Adrenal gland (tissue), 12 donors: Measurements from ENCODE around the gene RANBP3L. TPM values are rescaled to one million over a fixed set of nuclear protein-coding genes. Genes with fewer than 3 reads are reported as not detected.

Source experiments
- DNase-seq, 7 donors: peaks; one replicate each; pipeline ENCODE4 v3.0.0-alpha.2; 2019 to 2020
- H3K27ac ChIP-seq, 5 donors: fragments of 200-600 bp; sonication (generic) in 4 of 5; 1 replicate in 3 of 5; 2 replicates in 2 of 5; pipeline versions ENCODE4 v1.5.1 to v1.8.0; 2016 to 2020; ENCODE audit warnings: mild to moderate bottlenecking in 1 of 5
- H3K27me3 ChIP-seq: fragments of 200-600 bp; 2 replicates; pipeline ENCODE4 v1.8.0; 2021
- H3K36me3 ChIP-seq, 2 donors: fragments of 200-600 bp; replicated peaks in 1 of 2; 1 replicate in 1 of 2; 2 replicates in 1 of 2; pipeline versions ENCODE4 v1.5.1 to v1.8.0; 2018 to 2022
- H3K4me1 ChIP-seq, 2 donors: fragments of 200-600 bp; replicated peaks in 1 of 2; 1 replicate in 1 of 2; 2 replicates in 1 of 2; pipeline versions ENCODE4 v1.5.1 to v1.8.0; 2018 to 2021
- H3K4me3 ChIP-seq, 4 donors: fragments of 200-600 bp; sonication (generic) in 3 of 4; one replicate each; pipeline ENCODE4 v1.5.1; 2016 to 2018
- H3K9me3 ChIP-seq, 3 donors: fragments of 200-600 bp; sonication (generic) in 1 of 3; replicated peaks in 1 of 3; 1 replicate in 2 of 3; 2 replicates in 1 of 3; pipeline versions ENCODE4 v1.5.1 to v1.8.0; 2016 to 2021
- POLR2A ChIP-seq, 2 donors: fragments of 450-650 bp; IDR thresholded peaks; one replicate each; pipeline ENCODE4 v1.6.1; 2017; ENCODE audit warnings: antibody characterized with exemption in 2 of 2, mild to moderate bottlenecking in 2 of 2, moderate library complexity in 1 of 2
- WGBS, 4 donors: extraction: QIAGEN DNeasy Blood & Tissue Kit in 2 of 4; methylation state at CpG; one replicate each; pipeline versions ENCODE4 v1.1.5 to v1.1.7; 2013 to 2017; 5-methylcytosine and 5-hydroxymethylcytosine counted together
- intact Hi-C, 2 donors: fragments of 100-400 bp; cut with DNase I; formaldehyde crosslinking; loops; one replicate each; pipeline versions ENCODE4 v1.14.1 to v1.15.0; 2022 to 2023
- polyA plus RNA-seq, 3 donors: library from polyadenylated mRNA; stranded (reverse); fragments of 200-250 nt in 2 of 3; fragments of 350-450 nt in 1 of 3; fragmentation: Illumina TruSeq in 1 of 3; extraction: RNeasy Lipid Tissue Mini Kit (QIAGEN cat#74804) in 1 of 3; gene quantifications; one replicate each; pipeline ENCODE4 v1.2.3, GENCODE V29; 2013 to 2014
- total RNA-seq, 9 donors: library from RNA; depleted of rRNA in 4 of 9; stranded (reverse); fragments of >200 nt in 4 of 9; fragments of 120-200 nt in 1 of 9; fragmentation: NEBNext Ultra II Directional in 1 of 9; extraction: Animal tissue kit (Norgen Biotek cat#: 25700) in 1 of 9; gene quantifications; one replicate each; pipeline versions ENCODE4 v1.1.0 to v1.2.4, GENCODE V29; 2013 to 2023
- TF ChIP-seq, protein P1 (sequence below), 6 experiments: fragments of 450-650 bp in 4 of 6; fragments of 200-600 bp in 2 of 6; sonication (generic) in 1 of 6; IDR thresholded peaks; 1 replicate in 5 of 6; 2 replicates in 1 of 6; pipeline versions ENCODE4 v1.5.1 to v1.8.0; 2016 to 2021; ENCODE audit warnings: antibody characterized with exemption in 6 of 6, mild to moderate bottlenecking in 2 of 6, moderate library complexity in 1 of 6
- donor health status: healthy with polysubstance abuse.
- donor health status: Bipolar disorder and iron deficiency.
- donor health status: DM: yes; HTN: yes; CAD: no.
- donor health status: DM: no; HTN: no; CAD: no.
- donor health status: DM: no; HTN: no; CAD: no.
- donor health status: DM: yes; HTN: yes; CAD: no.

Gene RANBP3L
- total and polyA plus RNA-seq, 12 donors, result 0.30 to 21.6 (median 1.6) TPM

DNA sequence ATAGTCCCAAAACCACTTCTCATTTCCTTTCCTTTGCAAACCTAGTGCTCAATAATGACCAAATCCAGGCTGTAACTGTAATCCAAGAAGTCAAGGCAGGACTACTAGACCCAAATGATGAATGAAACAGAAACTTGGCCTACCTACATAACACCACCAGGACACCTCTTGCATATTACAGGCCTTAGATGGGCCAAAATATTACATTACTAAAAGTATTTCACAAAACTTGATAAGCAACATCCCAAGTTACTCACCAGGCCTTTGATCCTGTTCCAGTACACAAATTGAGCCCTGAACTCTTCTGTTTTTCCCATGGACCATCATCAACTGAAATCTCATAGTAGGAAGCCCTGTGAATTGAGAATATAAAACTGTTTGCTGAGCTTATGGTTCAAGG lies 94.8 kb downstream of the RANBP3L start:
- intact Hi-C loops, result no loop called here
- TF ChIP-seq, protein P1, sequence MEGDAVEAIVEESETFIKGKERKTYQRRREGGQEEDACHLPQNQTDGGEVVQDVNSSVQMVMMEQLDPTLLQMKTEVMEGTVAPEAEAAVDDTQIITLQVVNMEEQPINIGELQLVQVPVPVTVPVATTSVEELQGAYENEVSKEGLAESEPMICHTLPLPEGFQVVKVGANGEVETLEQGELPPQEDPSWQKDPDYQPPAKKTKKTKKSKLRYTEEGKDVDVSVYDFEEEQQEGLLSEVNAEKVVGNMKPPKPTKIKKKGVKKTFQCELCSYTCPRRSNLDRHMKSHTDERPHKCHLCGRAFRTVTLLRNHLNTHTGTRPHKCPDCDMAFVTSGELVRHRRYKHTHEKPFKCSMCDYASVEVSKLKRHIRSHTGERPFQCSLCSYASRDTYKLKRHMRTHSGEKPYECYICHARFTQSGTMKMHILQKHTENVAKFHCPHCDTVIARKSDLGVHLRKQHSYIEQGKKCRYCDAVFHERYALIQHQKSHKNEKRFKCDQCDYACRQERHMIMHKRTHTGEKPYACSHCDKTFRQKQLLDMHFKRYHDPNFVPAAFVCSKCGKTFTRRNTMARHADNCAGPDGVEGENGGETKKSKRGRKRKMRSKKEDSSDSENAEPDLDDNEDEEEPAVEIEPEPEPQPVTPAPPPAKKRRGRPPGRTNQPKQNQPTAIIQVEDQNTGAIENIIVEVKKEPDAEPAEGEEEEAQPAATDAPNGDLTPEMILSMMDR (IDR thresholded peaks at IDR 0.05), result peak in 1 of 6 experiments; percentile 4
- TF ChIP-seq POLR2A (IDR thresholded peaks at IDR 0.05), result no peak
- Histone ChIP-seq H3K36me3 (peaks cover 0 to 6% of the 10 kb centered on the region in 2 donors), H3K4me1 (peaks cover 0 to 7% of the 10 kb centered on the region in 2 donors), H3K4me3 (no peak overlapping the region), H3K9me3 (no peaks in the 10 kb centered on the region), H3K27me3 (no peaks in the 10 kb centered on the region), H3K27ac (no peak overlapping the region)
- DNase-seq, result peak in 3 of 7 donors; percentile 7 to 24 (median 8)

DNA sequence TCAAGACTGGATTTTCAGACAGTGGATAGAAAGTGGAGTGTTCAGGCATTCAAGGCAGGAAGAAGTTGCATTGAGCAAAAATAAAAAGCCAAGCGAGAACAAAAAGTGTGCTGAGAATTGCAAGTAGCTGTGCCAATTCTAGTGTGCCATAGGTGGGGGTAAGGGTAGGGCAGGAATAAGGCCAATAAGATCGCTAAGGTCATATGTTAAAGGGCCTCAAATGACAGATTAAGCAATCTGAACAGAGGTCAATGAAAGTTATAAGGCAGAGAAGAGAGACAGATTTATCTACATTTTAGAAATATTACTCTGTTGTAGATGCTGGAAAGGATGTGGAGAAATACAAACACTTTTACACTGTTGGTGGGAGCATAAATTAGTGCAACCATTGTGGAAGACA lies 96.4 kb downstream of the RANBP3L start:
- Histone ChIP-seq H3K27ac (no peak overlapping the region), H3K4me1 (peaks cover 0 to 7% of the 10 kb centered on the region in 2 donors), H3K36me3 (peaks cover 0 to 6% of the 10 kb centered on the region in 2 donors), H3K4me3 (no peak overlapping the region), H3K9me3 (no peaks in the 10 kb centered on the region), H3K27me3 (no peaks in the 10 kb centered on the region)
- no peak for DNase-seq
- 64 to 89% (median 83%) methylated on average over 2 of the region's 2 CpGs for WGBS, 4 donors
- intact Hi-C loops, result no loop called here
- TF ChIP-seq POLR2A (IDR thresholded peaks at IDR 0.05), result no peak
- TF ChIP-seq, protein P1 (IDR thresholded peaks at IDR 0.05), result no peak

DNA sequence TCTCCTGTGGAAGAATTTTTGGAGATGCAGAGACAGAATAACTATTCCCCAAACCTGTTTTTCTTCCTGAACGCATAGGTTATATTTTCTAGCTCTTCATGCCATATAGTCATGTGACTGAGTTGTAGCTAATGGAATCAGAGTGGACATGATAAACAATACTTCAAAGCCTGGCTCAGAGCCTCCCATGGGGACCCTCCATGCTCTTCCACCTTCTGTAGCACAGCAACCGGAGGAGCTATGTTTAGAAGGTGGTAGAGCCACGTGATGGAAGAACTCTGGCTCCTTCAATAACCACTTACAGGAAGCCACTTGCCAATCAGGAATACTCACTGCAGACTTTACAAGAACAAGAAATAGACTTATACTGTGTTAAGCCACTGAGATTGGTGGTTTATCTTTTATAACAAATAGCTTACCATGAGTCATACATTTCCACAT lies 99.2 kb downstream of the RANBP3L start:
- WGBS, 4 donors, result 77 to 90% (median 83%) methylated on average over 3 of the region's 3 CpGs
- intact Hi-C loops, result no loop called here
- Histone ChIP-seq H3K4me1 (peaks cover 0 to 7% of the 10 kb centered on the region in 2 donors), H3K9me3 (no peaks in the 10 kb centered on the region), H3K27ac (peak overlapping the region in 1 of 5 donors; percentile 11), H3K4me3 (no peak overlapping the region), H3K36me3 (peaks cover 0 to 12% of the 10 kb centered on the region in 2 donors), H3K27me3 (no peaks in the 10 kb centered on the region)
- TF ChIP-seq, protein P1 (IDR thresholded peaks at IDR 0.05), result no peak
- no peak for TF ChIP-seq POLR2A (IDR thresholded peaks at IDR 0.05)
- no peak for DNase-seq

DNA sequence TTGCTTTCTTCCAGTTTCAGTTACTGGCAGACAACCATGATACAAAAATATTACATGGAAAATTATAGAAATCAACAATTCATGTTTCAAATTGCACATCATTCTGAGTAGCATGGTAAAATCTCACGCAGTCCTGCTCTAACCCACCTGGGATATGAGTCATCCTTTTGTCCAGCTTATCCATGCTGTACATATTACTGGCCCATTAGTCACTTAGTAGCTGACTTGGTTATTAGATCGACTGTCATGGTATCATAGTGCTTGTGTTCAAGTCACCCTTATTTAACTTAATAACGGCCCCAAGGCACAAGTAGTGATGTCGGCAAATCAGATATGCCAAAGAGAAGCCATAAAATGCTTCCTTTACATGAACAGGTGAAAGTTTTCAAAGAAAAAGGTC lies 101.2 kb downstream of the RANBP3L start:
- Histone ChIP-seq H3K9me3 (no peaks in the 10 kb centered on the region), H3K27ac (no peak overlapping the region), H3K27me3 (no peaks in the 10 kb centered on the region), H3K36me3 (peaks cover 0 to 22% of the 10 kb centered on the region in 2 donors), H3K4me1 (no peaks in the 10 kb centered on the region), H3K4me3 (no peak overlapping the region)
- TF ChIP-seq, protein P1 (IDR thresholded peaks at IDR 0.05), result no peak
- no peak for TF ChIP-seq POLR2A (IDR thresholded peaks at IDR 0.05)
- intact Hi-C loops, result no loop called here
- DNase-seq, result no peak
- 87 to 94% (median 91%) methylated on average over 4 of the region's 4 CpGs for WGBS, 4 donors
